ENCODE results near the gene FUT4.
A peak's percentile ranks its signal among the peaks of the same experiment; 100 is the strongest.

The FUT4 gene

GRCh38 chr11:94583866-94584500, 40.3 kb downstream of the FUT4 start:
- no peaks in the 10 kb centered on the region for H3K9me3 ChIP-seq (ENCODE audit: severe bottlenecking)
- H3K36me3 ChIP-seq = no peaks in the 10 kb centered on the region
- H3K4me3 ChIP-seq (ENCODE audit: low read depth, low read length) = no peak overlapping the region
- no peak for TF ChIP-seq CTCF (IDR thresholded peaks at IDR 0.05; ENCODE audit: low read depth, low read length)
- no peaks in the 10 kb centered on the region for H3K27me3 ChIP-seq (ENCODE audit: insufficient read depth, low read depth, severe bottlenecking)
- no peak for DNase-seq
- H3K27ac ChIP-seq = no peak overlapping the region

- H3K4me3 ChIP-seq (ENCODE audit: low read depth, low read length) = no peak overlapping the region
- H3K36me3 ChIP-seq = no peaks in the 10 kb centered on the region
- H3K27me3 ChIP-seq (ENCODE audit: insufficient read depth, low read depth, severe bottlenecking) = no peaks in the 10 kb centered on the region
- no peak for TF ChIP-seq CTCF (IDR thresholded peaks at IDR 0.05; ENCODE audit: low read depth, low read length)
- H3K27ac ChIP-seq = no peak overlapping the region
- no peaks in the 10 kb centered on the region for H3K9me3 ChIP-seq (ENCODE audit: severe bottlenecking)
- no peak for DNase-seq
Observed at GRCh38 chr11:94584978-94585377, 41.3 kb downstream of the FUT4 start.

GRCh38 chr11:94585399-94585798, 41.7 kb downstream of the FUT4 start:
- DNase-seq = no peak
- Histone ChIP-seq H3K27ac (no peak overlapping the region), H3K9me3 (ENCODE audit: severe bottlenecking) (no peaks in the 10 kb centered on the region), H3K27me3 (ENCODE audit: insufficient read depth, low read depth, severe bottlenecking) (no peaks in the 10 kb centered on the region), H3K4me3 (ENCODE audit: low read depth, low read length) (no peak overlapping the region), H3K36me3 (no peaks in the 10 kb centered on the region)
- no peak for TF ChIP-seq CTCF (IDR thresholded peaks at IDR 0.05; ENCODE audit: low read depth, low read length)

- Histone ChIP-seq H3K4me3 (ENCODE audit: low read depth, low read length) (no peak overlapping the region), H3K9me3 (ENCODE audit: severe bottlenecking) (no peaks in the 10 kb centered on the region), H3K27me3 (ENCODE audit: insufficient read depth, low read depth, severe bottlenecking) (no peaks in the 10 kb centered on the region), H3K27ac (peak overlapping the region; percentile 39), H3K36me3 (no peaks in the 10 kb centered on the region)
- no peak for DNase-seq
- TF ChIP-seq CTCF (IDR thresholded peaks at IDR 0.05; ENCODE audit: low read depth, low read length) = no peak
Observed at GRCh38 chr11:94586546-94586945, 42.8 kb downstream of the FUT4 start.

- H3K4me3 ChIP-seq (ENCODE audit: low read depth, low read length) = no peak overlapping the region
- H3K27me3 ChIP-seq (ENCODE audit: insufficient read depth, low read depth, severe bottlenecking) = no peaks in the 10 kb centered on the region
- DNase-seq = no peak
- peak overlapping the region; percentile 39; the same call in 1 of the 2 replicates for H3K27ac ChIP-seq
- no peak for TF ChIP-seq CTCF (IDR thresholded peaks at IDR 0.05; ENCODE audit: low read depth, low read length)
- H3K36me3 ChIP-seq = no peaks in the 10 kb centered on the region
- H3K9me3 ChIP-seq (ENCODE audit: severe bottlenecking) = no peaks in the 10 kb centered on the region
Observed at GRCh38 chr11:94586978-94587377, 43.3 kb downstream of the FUT4 start.

GRCh38 chr11:94588366-94588942, 44.7 kb downstream of the FUT4 start:
- Histone ChIP-seq H3K4me3 (ENCODE audit: low read depth, low read length) (no peak overlapping the region), H3K27ac (peak overlapping the region; percentile 30; the same call in 1 of the 2 replicates), H3K36me3 (no peaks in the 10 kb centered on the region), H3K27me3 (ENCODE audit: insufficient read depth, low read depth, severe bottlenecking) (no peaks in the 10 kb centered on the region), H3K9me3 (ENCODE audit: severe bottlenecking) (no peaks in the 10 kb centered on the region)
- TF ChIP-seq CTCF (IDR thresholded peaks at IDR 0.05; ENCODE audit: low read depth, low read length) = no peak
- peak; percentile 65 for DNase-seq

All from WERI-Rb-1 (cell line).